Activated CD4-positive, alpha-beta T cell treated with anti-CD3 and anti-CD28 coated beads, Interleukin-2, Interleukin-6, amounts not matched to agents 100 ng/mL and 50 ng/mL, durations not matched to agents 16 hours and 8 hours (primary cell): ENCODE results near the gene FKBP5.
"Not testable (repeated sequence)": the region's sequence is repeated elsewhere in the genome, so short reads cannot be mapped to it uniquely, and the experiment has no call there.

Source experiments
- DNase-seq: peaks from one replicate; pipeline ENCODE4 v3.0.0-alpha.2; 2020

The FKBP5 gene

GRCh38 chr6:35723587-35723986 lies 34.9 kb upstream of the FKBP5 start:
- no peak for DNase-seq

- DNase-seq: no peak
These were observed 33.5 kb upstream of the FKBP5 start for GRCh38 chr6:35722121-35722761.

GRCh38 chr6:35719830-35720733 lies 31.4 kb upstream of the FKBP5 start:
- DNase-seq: peak; percentile 32

GRCh38 chr6:35719404-35719829 lies 30.7 kb upstream of the FKBP5 start:
- DNase-seq: no peak

- peak; percentile 61 for DNase-seq
These were observed 30.2 kb upstream of the FKBP5 start for GRCh38 chr6:35718911-35719381.

- DNase-seq: no peak
These were observed 29.6 kb upstream of the FKBP5 start for GRCh38 chr6:35718375-35718736.

GRCh38 chr6:35717449-35718374 lies 29.0 kb upstream of the FKBP5 start:
- peak; percentile 10 for DNase-seq

- DNase-seq: no peak
These were observed 28.1 kb upstream of the FKBP5 start for GRCh38 chr6:35716798-35717197.

- DNase-seq: no peak
These were observed 24.5 kb upstream of the FKBP5 start for GRCh38 chr6:35713006-35713767.

GRCh38 chr6:35711731-35712130 lies 23.0 kb upstream of the FKBP5 start:
- no peak for DNase-seq

- peak; percentile 74 for DNase-seq
These were observed 21.6 kb upstream of the FKBP5 start for GRCh38 chr6:35710241-35710847.

- no peak for DNase-seq
These were observed 19.9 kb upstream of the FKBP5 start for GRCh38 chr6:35708585-35708984.

GRCh38 chr6:35707714-35708407 lies 19.1 kb upstream of the FKBP5 start:
- DNase-seq: no peak

- DNase-seq: no peak
These were observed 17.8 kb upstream of the FKBP5 start for GRCh38 chr6:35706468-35706867.

GRCh38 chr6:35703554-35703953 lies 14.8 kb upstream of the FKBP5 start:
- no peak for DNase-seq

- no peak for DNase-seq
These were observed 10.1 kb upstream of the FKBP5 start for GRCh38 chr6:35698858-35699257.

GRCh38 chr6:35698430-35698829 lies 9.7 kb upstream of the FKBP5 start:
- DNase-seq: not testable (repeated sequence)

- DNase-seq: peak; percentile 19
These were observed 5.7 kb upstream of the FKBP5 start for GRCh38 chr6:35694462-35694861.

- no peak for DNase-seq
These were observed 2.5 kb upstream of the FKBP5 start for GRCh38 chr6:35691027-35691824.

GRCh38 chr6:35690484-35690883 lies 1.8 kb upstream of the FKBP5 start:
- DNase-seq: no peak
